NB4 (cell line): ENCODE data around the gene CYP4F22.

Source experiments
- POLR2A ChIP-seq: IDR thresholded peaks from 2 replicates; pipeline ENCODE4 v1.6.1; 2011; ENCODE audit warnings: mild to moderate bottlenecking; ENCODE audit not compliant: insufficient read length; ENCODE audit errors: extremely low read depth
- TF ChIP-seq, protein P1 (sequence below): IDR thresholded peaks from one replicate; pipeline ENCODE4 v1.5.1; 2012; ENCODE audit warnings: low read depth, low read length
- TF ChIP-seq, protein P2 (sequence below): IDR thresholded peaks from 2 replicates; pipeline ENCODE4 v1.6.1; 2011; ENCODE audit warnings: low read depth, low read length

DNA sequence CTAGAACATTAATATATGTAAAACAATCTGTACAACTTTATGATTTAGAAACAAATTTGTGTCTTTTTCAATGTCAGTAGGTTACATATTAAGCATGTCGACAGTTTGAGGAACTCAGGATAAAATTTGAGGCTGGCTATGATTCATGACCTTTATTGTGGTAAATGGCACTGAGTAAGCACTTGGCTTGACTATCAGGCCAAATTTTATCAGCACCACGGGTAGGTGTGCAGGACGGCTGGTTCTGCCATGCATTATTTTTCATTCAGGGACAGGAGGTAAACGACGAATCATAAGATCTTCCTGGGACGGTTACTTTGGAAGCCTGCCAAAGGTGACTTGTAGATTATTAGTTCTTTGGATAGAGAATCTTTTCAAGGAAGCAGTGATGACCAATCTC lies 86.7 kb downstream of the CYP4F22 start:
- TF ChIP-seq, protein P1, sequence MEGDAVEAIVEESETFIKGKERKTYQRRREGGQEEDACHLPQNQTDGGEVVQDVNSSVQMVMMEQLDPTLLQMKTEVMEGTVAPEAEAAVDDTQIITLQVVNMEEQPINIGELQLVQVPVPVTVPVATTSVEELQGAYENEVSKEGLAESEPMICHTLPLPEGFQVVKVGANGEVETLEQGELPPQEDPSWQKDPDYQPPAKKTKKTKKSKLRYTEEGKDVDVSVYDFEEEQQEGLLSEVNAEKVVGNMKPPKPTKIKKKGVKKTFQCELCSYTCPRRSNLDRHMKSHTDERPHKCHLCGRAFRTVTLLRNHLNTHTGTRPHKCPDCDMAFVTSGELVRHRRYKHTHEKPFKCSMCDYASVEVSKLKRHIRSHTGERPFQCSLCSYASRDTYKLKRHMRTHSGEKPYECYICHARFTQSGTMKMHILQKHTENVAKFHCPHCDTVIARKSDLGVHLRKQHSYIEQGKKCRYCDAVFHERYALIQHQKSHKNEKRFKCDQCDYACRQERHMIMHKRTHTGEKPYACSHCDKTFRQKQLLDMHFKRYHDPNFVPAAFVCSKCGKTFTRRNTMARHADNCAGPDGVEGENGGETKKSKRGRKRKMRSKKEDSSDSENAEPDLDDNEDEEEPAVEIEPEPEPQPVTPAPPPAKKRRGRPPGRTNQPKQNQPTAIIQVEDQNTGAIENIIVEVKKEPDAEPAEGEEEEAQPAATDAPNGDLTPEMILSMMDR: no peak
- TF ChIP-seq, protein P2, sequence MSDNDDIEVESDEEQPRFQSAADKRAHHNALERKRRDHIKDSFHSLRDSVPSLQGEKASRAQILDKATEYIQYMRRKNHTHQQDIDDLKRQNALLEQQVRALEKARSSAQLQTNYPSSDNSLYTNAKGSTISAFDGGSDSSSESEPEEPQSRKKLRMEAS: no peak
- no peak for TF ChIP-seq POLR2A
